Fibroblast of mammary gland (primary cell): ENCODE results near the gene SPACA4.

Experiments used
- DNase-seq: peaks from one replicate; pipeline ENCODE4 v3.0.0-alpha.2; 2010; ENCODE audit warnings: low read depth
- H3K4me3 ChIP-seq: 2 replicates; pipeline ENCODE4 v1.5.1; 2011; ENCODE audit warnings: low read depth, mild to moderate bottlenecking, low read length, moderate library complexity; ENCODE audit not compliant: control insufficient read depth
- TF ChIP-seq, protein P1 (sequence below): conservative IDR thresholded peaks from 2 replicates; pipeline ENCODE4 v1.5.1; 2011; ENCODE audit warnings: low read depth, low read length, inconsistent platforms; ENCODE audit not compliant: control insufficient read depth, insufficient read depth

SPACA4 gene

DNA sequence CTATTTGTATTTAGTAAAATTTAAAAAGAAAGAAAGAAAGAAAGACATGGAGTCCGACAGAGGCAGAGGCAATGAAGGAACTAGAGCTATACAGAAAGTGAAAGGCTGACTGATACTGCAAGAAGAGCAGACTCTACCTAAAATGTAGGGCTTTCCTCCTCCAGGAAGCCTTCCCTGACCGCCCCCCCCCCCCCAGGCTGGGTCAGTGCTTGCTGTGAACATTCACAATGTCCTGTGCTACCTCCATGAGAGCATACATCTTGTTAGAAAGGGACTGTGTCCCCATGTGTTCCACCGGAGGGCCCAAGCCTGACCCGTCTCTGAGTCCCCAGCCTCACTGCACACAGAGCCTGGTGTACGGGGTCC is 45.1 kb downstream of the SPACA4 start:
- no peak for DNase-seq
- TF ChIP-seq, protein P1, sequence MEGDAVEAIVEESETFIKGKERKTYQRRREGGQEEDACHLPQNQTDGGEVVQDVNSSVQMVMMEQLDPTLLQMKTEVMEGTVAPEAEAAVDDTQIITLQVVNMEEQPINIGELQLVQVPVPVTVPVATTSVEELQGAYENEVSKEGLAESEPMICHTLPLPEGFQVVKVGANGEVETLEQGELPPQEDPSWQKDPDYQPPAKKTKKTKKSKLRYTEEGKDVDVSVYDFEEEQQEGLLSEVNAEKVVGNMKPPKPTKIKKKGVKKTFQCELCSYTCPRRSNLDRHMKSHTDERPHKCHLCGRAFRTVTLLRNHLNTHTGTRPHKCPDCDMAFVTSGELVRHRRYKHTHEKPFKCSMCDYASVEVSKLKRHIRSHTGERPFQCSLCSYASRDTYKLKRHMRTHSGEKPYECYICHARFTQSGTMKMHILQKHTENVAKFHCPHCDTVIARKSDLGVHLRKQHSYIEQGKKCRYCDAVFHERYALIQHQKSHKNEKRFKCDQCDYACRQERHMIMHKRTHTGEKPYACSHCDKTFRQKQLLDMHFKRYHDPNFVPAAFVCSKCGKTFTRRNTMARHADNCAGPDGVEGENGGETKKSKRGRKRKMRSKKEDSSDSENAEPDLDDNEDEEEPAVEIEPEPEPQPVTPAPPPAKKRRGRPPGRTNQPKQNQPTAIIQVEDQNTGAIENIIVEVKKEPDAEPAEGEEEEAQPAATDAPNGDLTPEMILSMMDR: no peak
- H3K4me3 ChIP-seq: no peak overlapping the region

DNA sequence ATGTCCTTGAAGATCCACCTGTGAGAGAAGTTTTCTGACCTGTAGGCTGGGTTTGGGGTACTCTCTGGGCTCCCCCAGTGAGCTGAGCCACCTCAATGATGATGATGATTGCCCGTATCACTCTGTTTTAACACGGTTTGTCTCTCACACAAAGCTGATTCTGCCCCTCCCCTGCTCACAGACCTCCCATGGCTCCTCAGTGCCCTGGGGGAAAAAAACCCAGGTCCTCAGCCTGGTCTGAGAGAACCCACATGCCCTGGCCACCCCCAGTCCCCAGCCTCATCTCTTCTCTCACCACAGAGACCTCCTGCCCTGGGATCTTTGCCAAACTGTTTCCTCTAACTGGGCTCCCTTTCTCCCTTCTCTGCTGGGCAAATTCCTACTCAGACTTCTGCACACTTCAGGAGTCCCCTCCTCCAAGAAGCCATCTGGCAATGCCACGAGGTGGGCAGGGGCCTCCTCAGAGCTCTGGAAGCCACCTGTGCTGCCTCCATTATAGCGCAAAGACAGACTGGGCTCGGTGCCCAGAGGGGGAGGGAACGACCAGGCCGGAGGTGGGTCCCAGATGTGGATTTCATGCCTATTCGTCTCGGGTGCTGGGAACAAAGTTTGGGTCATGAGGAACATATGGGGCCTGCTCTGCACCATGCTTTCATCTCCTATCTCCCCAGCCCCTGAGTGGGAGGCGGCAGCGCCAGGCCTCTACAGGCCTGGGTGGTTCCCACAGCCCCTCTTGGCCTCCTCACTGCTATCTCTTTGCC is 47.9 kb downstream of the SPACA4 start:
- no peak overlapping the region for H3K4me3 ChIP-seq
- DNase-seq: no peak

DNA sequence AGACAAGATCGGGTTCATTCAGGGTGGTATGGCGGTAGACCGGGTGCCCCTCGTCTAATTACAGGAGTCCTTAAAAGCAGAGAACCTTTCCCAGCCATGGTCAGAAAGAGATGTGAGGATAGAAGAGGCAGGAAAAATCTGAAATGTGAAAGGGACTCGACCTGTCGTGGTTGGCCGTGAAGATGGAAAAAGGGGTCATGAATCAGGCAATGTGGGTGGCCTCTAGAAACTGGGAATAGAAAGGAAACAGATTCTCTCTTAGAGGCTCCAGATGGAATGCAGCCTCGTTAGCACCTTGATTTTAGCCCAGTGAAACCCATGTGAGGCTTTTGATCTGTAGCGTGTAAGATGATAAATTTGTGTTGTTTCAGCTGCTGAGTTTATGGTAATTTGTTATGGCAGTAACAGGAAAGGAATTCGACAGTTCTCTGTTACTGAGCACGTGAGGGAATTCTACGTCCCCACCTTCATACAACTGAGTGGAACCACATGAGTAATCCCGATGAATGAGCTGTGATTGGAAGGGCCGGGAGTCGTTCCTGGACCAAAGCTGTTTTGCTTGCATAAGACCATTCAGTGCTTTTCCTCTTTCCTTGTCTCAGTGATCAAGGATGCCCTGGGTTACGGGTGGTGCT is 50.4 kb downstream of the SPACA4 start:
- peak; percentile 96 for DNase-seq
- TF ChIP-seq, protein P1: no peak
- no peak overlapping the region for H3K4me3 ChIP-seq

More for the DNA sequence above, 47.9 kb downstream of the SPACA4 start:
- TF ChIP-seq, protein P1: no peak
